Vagina (tissue), 2 donors: ENCODE results near the gene MIXL1.

Experiments used
- CTCF ChIP-seq, 3 experiments: fragments of 450-650 bp in 2 of 3; fragments of 200-600 bp in 1 of 3; sonication (generic) in 1 of 3; IDR thresholded peaks; one replicate each; pipeline ENCODE4 v1.5.1; 2017 to 2019; ENCODE audit warnings: antibody characterized with exemption in 3 of 3, mild to moderate bottlenecking in 2 of 3, moderate library complexity in 2 of 3
- POLR2A ChIP-seq, 2 donors: fragments of 450-650 bp; IDR thresholded peaks; one replicate each; pipeline ENCODE4 v1.6.1; 2017; ENCODE audit warnings: antibody characterized with exemption in 2 of 2, mild to moderate bottlenecking in 2 of 2, moderate library complexity in 2 of 2
- POLR2AphosphoS5 ChIP-seq, 2 donors: sonication (generic); formaldehyde crosslinking; IDR thresholded peaks; one replicate each; pipeline ENCODE4 v1.9.0; 2017; ENCODE audit warnings: antibody characterized with exemption in 2 of 2, mild to moderate bottlenecking in 2 of 2, low read depth in 1 of 2; ENCODE audit not compliant: insufficient read depth in 1 of 2

DNA sequence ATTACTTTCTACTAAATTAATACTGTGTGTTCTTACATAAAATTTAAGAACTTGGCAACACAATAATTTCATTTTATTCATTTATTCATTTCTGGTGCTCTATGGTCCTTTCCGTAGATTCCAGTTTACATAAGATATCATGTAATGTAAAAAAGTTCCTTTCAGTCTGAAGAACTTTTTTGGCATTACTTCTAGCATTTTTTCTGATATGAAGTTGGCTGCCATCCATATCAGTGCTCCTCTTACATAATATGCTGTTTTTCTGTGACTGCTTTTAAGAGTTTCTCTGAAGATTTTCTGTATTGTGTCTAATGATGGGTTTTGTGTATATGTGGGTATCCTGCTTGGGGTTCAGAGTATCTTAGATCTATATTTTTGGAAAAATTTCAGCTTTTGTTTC lies 50.7 kb downstream of the MIXL1 start:
- no peak for TF ChIP-seq CTCF (IDR thresholded peaks at IDR 0.05)
- no peak for TF ChIP-seq POLR2A (IDR thresholded peaks at IDR 0.05)
- no peak for TF ChIP-seq POLR2AphosphoS5 (IDR thresholded peaks at IDR 0.05; ENCODE audit: insufficient read depth in 1 of 2, low read depth in 1 of 2)
